GM12873 (cell line): ENCODE measurements around the gene EEF1AKMT3.

ENCODE experiments used
- TF ChIP-seq, protein P1 (sequence below): IDR thresholded peaks from 2 replicates; pipeline ENCODE4 v1.5.1; 2012; ENCODE audit warnings: low read depth, mild to moderate bottlenecking, moderate library complexity, low read length, control low read depth; ENCODE audit not compliant: insufficient read depth; ENCODE audit errors: missing control alignments

Gene EEF1AKMT3

DNA sequence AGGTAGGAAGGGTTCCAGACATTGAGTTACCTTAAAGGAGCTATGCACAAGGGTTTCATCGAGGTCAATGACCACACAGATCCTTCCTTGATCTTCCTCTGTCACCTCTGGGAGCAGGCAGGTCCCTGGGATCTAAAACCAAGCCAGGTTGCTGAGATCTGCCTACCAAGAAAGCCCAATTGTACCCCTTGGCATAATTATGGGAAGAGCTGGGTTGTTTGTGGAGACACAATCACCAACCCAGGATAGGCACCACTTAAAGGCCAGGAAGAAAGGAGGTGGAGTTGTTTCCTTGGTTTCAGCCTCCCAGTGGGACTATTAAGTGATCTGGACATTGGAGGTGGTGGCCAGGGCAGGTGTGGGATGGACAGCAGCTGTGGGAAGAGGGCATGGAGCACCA is 54.6 kb downstream of the EEF1AKMT3 start:
- TF ChIP-seq, protein P1, sequence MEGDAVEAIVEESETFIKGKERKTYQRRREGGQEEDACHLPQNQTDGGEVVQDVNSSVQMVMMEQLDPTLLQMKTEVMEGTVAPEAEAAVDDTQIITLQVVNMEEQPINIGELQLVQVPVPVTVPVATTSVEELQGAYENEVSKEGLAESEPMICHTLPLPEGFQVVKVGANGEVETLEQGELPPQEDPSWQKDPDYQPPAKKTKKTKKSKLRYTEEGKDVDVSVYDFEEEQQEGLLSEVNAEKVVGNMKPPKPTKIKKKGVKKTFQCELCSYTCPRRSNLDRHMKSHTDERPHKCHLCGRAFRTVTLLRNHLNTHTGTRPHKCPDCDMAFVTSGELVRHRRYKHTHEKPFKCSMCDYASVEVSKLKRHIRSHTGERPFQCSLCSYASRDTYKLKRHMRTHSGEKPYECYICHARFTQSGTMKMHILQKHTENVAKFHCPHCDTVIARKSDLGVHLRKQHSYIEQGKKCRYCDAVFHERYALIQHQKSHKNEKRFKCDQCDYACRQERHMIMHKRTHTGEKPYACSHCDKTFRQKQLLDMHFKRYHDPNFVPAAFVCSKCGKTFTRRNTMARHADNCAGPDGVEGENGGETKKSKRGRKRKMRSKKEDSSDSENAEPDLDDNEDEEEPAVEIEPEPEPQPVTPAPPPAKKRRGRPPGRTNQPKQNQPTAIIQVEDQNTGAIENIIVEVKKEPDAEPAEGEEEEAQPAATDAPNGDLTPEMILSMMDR, result no peak

DNA sequence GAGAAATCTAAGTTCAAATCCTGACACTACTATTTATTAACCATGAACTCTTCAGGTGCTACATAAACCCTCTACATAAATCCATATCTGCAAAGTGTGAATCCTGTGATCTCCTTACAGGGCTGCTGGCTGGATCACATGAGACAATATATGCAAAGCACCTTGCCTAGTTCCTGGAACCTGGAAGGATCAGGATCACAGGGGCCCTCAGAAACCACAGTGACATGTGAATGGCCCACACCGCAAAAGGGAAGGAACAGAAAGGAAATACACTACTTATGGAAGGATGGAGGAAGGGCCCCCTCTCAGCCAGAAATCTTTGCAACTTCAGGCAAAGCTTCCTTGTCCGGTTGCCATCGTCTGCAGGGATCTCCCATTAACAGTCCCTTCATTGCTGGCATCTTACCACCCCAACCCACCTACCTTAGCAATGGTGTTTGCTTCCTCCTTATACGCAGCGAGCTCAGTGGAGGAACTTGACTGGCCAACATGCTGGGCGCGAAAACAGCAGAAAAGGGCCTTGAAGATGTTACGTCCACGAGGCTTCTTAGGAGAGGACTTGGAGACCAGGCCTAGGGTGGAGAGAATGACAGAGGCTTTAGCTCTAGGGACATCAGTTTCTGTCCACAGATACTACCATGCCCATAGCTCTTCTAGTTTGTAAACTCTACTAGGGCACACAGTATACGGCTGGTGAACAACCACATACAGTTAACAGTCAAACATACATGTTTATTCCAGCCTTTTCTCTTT is 56.8 kb downstream of the EEF1AKMT3 start:
- TF ChIP-seq, protein P1, result no peak

DNA sequence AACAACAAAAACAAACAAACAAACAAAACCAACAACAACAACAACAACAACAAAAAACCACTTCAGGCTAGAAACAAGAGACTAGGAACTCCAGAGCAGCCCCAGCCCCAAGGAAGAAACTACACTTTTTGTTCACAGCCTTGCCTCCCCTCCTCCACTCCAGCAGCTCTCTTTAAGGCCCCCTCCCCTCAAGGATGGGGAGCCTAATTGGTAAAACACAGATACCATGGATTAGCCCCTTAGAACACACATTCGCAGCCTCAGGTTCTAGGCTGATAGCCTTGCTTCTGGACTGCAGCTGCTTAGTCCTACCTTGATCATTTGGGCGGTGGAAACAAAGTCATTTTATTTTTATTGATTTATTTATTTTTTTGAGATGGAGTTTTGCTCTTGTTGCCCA is 58.0 kb downstream of the EEF1AKMT3 start:
- TF ChIP-seq, protein P1, result no peak
